ENCODE data around the gene ALPI.
"Not testable (repeated sequence)": the region's sequence is repeated elsewhere in the genome, so short reads cannot be mapped to it uniquely, and the experiment has no call there.

Gene ALPI

GRCh38 chr2:232455426-232456255 is at the start of gene ALPI:
Gene ALPI (plus strand): TSS chr2:232456153. CDS start chr2:232456200, 47 bp downstream.
- DNase-seq, result no peak

DNA sequence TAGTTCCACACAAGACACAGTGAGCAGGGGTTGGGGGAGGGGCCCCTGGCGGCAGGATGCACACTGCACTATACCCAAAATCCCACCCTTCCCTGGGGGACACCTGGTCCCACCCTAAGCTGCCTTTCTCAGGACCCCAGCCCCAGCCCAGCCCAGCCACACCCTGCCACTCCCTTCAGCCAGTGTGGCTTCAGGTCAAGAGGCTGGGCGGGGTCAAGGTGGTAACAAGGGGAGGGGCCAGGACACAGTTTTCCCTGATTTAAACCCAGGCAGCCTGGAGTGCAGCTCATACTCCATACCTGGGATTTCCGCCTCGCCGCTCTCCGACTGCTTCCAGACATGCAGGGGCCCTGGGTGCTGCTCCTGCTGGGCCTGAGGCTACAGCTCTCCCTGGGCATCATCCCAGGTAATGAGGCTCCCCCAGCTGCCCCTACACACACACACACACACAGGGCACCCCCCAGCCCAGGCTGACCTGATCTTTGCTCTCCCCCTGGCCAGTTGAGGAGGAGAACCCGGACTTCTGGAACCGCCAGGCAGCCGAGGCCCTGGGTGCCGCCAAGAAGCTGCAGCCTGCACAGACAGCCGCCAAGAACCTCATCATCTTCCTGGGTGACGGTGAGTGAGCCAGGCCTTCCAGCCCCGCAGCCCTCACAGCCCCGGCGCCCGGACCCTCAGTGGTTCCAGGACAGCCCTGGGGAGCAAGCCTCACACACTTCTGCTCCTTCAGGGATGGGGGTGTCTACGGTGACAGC is 49.2 kb upstream of the ALPI start, which contains the start of gene ALPG:
Gene ALPG (plus strand): TSS at position 289 of the 755 bp plus-strand sequence. CDS start 51 bp downstream, at position 340.
- no peak for DNase-seq

DNA sequence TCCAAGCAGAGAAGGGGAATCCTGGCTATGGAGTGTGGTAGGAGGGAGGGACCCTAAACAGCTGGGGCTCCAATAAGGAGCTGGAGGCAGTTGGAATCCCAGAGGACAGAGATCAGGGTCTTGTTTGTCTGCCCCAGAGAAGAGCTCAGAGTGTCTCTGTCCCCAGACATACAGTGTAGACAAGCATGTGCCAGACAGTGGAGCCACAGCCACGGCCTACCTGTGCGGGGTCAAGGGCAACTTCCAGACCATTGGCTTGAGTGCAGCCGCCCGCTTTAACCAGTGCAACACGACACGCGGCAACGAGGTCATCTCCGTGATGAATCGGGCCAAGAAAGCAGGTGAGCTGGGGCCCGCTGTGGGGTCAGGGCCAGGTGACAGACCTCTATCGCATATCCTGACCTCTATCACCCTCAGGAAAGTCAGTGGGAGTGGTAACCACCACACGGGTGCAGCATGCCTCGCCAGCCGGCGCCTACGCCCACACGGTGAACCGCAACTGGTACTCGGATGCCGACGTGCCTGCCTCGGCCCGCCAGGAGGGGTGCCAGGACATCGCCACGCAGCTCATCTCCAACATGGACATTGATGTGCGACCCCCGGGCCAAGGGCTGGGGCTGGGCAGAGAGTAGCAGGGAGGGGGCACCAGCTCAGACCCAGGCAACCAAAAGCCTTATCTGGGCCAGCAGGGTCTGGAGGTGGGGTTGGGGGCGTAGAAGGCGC is 48.4 kb upstream of the ALPI start:
- not testable (repeated sequence) for DNase-seq

DNA sequence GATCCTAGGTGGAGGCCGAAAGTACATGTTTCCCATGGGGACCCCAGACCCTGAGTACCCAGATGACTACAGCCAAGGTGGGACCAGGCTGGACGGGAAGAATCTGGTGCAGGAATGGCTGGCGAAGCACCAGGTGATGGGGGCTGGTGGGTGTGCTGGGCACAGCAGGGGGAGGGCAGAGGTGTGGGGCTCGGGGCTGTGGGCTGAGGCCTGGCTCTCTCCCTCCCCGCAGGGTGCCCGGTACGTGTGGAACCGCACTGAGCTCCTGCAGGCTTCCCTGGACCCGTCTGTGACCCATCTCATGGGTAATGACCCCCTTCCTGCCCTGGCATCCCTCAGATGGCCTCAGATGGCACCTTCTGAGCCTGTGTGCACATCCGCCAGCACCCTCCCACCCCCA is 47.7 kb upstream of the ALPI start:
- not testable (repeated sequence) for DNase-seq

GRCh38 chr2:232409617-232410016 is 46.3 kb upstream of the ALPI start:
- DNase-seq, result not testable (repeated sequence)

DNA sequence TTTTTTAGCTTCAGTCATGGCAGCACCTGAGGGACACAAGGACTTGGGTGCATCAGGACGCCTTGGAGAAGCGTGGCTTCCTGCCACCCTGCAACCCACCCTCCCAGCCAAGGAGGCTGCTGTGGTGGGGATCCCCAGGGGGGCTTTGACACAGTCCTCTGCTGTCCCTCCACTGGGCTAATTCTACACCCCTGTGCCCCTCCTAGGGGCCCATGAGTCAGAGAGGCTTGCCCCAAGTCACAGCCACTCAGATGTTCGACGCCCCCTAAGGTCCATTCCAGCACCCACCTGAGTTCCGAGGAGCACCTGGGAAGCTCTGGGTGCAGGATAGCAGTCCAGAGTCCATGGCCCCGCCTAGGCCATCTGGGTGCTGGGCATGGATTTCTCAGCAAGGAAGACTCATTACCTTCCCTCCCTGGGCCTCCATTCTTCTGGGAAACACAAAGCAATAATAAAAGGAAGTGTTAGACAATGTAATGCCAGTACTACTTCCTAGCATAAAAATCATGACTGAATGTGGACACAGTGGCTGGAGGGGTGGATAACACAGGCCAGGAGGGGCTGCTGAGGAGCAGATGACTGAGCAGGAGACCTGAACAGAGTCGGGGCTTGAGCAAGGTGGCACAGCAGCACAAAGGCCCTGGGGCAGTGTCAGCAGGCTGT is 45.6 kb upstream of the ALPI start:
- no peak for DNase-seq

DNA sequence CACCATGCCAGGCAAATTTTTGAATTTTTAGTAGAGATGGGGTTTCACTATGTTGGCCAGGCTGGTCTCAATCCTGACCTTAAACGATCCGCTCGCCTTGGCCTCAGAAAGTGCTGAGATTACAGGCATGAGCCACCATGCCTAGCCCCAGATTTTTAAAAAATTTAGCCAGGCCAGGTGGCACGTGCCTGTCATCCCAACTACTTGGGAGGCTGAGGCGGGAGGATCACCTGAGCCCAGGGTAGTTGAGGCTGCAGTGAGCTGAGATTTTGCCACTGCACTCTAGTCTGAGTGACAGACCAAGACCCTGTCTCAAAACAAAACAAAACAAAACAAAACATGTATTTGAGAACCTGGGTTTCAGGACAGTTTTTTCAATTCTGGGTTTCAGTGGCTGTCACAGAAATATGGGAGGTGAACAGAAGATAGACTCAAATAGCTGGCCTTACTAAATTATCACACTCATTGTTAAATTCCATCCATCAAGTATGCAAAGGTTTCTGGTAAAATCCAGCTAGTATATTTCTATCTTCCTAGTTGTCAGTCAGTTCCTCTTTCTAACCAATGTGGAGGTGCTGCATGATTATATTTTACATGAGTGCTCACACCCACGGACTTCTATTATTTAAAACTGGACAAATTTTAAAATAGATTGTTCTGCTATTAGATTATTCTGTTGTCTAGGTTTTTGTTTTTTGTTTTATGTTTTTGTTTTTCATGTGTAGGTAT is 43.9 kb upstream of the ALPI start:
- no peak for DNase-seq

DNA sequence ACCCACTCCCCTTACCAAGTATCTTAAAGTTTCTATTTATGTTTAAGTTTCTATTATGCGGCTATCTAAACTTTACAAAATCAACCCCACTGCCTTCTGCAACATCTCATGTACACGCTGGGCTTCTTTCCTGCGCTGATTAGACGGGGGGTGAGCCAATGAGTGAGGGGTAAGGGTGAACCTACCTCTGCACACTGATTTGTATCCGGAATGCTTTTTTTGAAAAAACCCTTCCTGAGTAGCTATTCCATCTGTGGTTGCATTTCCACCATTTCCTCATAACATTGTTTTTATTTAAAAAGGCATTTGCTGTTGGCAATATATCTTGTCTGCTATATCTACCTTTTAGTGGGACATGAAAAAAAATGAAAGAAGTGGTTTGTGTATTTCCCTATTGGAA is 43.0 kb upstream of the ALPI start:
- no peak for DNase-seq

GRCh38 chr2:232415138-232415690 is 40.7 kb upstream of the ALPI start:
- no peak for DNase-seq

DNA sequence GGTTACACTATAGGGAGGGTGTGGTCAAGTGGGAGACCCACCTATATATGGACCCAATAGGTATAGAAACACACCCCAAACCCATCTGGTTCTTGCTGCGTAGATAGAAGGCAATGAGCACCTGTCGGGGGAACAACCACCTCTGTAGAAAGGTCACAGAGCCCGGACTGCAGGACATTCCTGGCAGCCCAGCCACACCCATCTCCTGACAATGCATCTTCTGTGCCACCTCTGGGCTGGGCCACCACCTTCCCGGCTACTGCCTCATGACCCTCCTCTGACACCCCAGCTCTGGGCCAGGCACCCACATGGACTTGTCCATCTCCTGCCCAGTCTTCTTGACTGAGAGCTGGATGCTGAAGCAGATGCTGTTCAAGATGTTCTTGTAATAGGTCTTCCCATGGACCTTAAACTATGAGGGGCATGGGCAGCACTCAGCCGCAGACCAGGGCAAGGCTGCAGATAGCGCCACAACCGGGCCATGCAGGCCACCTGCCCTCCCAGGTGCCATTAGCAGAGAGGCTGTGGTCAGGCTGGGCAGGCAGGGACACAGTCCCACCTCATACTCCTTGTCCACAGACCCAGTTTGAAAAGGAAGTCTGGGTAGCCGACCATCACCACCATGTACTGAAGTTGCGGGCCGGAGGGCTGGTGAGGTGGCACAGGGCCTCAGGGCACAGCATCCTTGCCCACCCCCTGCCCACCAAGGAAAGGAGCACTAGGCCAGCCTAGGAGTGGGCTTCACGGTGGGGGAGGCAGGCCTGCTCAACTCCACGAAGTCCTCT is 40.0 kb upstream of the ALPI start:
- no peak for DNase-seq

- no peak for DNase-seq
Measured at GRCh38 chr2:232416521-232417470, 39.2 kb upstream of the ALPI start.

DNA sequence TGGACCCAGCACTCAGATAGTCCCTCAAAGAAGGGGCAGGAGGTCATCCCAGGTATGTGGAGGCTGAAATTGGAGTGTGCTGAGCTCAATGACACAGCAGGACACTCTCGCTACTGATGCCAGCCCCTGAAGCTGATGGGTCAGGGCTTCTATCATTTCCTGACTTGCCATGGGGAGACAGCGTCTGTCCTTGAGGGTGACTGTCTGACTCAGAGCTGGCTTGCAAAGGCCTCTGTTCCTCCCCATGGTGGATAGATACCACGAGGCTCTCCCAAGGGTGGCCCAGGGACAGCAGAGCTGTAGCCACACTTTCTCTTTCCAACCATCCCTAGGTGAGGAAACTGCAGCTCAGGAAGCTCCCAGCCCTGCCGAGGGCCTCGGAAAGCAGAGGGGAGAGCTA is 38.5 kb upstream of the ALPI start:
- DNase-seq, result no peak

DNA sequence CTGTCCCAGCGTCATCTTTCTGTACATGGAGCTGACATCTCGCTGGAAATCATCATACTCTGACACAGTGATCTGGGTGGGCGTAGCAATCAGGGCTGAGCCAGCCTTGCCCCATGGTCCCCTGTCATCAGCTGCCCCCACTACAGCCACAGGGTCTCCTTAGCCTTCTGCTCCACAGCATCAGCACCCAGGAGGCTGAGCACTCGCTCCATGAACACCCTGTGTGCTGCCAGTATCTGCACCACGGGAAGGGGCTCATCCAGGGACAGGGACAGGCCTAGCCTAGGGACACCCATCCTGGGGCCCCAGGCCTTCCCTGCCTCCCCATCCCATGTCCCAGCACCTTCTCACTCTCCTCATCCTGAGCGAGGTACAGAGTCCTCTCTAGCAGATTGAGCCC is 37.9 kb upstream of the ALPI start:
- no peak for DNase-seq

DNA sequence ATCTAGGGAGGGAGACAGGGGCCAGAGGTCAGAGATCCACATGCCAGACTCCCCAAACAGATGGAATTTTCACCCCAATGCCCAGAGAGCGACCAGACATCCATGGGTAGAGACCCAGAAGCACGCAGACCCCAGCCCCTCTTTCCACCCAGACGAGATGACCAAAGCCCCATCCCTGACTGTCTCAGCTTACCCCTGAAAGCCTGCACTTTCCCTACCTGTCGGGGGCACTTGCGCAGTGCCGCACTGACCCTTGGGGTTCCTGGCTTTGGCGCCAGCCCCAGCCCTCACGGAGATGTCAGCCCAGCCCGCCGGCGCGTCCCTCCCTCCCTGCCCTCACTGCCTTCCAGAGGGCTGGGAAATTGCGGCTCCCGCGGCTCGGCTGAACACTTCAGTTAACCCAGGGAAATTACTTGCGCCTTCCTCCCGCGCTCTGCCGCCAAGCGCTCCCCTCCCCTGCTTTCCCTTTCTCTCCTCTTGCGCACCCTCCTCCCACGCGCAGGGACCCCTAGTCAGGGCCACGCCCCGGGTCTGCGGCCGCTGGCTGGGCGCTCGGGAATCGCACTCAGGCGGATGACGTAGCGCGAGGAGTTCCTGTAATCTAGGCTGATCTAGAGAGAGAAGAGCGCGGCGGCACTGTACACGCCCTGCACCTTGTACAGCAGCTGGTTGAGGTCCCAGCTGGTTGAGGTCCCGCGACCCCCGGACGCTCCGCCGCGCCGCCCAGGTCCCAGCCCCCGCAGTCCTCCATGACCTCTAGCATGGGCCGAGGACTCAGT is 37.3 kb upstream of the ALPI start:
- peak; percentile 45 for DNase-seq

- no peak for DNase-seq
Measured at GRCh38 chr2:232419245-232420072, 36.5 kb upstream of the ALPI start.

- no peak for DNase-seq
Measured at GRCh38 chr2:232420073-232420454, 35.9 kb upstream of the ALPI start.

GRCh38 chr2:232420463-232421188 is 35.3 kb upstream of the ALPI start:
- DNase-seq, result no peak

All from inflammatory macrophage treated with lipopolysaccharide for 4 hours (primary cell).